HG03135 (cell line): Measurements from ENCODE around the gene GPR89B.
"Not testable (repeated sequence)": the region's sequence is repeated elsewhere in the genome, so short reads cannot be mapped to it uniquely, and the experiment has no call there.

Experiments
- ATAC-seq: cut with Tn5 transposase; IDR thresholded peaks from one replicate; pipeline ENCODE4 v1.9.1; 2021; ENCODE audit warnings: mild to moderate bottlenecking, moderate library complexity; ENCODE audit not compliant: unreplicated experiment

The GPR89B gene

DNA sequence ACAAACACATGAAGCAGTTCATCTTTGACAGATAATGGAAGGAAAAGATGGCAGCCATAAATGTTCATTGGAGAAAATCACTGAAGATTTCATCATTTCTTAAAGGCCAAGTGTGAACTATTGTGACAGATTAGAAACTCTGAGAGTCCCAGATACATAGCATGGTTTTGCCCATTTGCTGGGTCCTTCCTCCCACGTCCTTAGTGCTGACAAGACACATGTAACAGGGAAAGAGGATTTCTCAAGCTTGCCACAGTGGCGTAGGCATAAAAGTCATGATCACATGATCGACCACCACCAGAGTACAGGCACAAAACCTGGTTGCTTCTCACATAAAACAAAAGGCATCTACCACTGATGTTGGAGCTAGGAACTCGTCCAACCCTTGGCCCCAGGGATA lies 98.8 kb downstream of the GPR89B start:
- ATAC-seq: not testable (repeated sequence)

DNA sequence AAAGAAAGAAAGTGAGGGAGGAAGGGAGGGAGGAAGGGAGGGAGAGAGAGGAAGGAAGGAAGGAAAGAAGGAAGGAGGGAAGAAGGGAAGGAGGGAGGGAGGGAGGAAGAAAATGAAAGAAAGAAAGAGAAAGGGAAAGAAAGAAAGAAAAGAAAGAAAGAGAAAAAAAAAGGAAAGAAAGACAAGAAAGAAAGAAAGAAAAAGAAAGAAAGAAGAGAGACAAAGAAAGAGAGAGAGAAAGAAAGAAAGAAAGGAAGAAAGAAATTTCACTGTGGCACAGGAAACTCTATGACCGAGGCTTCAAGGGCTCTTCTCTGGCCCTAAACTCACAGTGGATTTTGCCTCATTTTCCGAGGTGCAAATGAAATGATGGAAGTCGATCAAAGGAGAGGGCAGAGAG lies 104.0 kb downstream of the GPR89B start:
- ATAC-seq: not testable (repeated sequence)

DNA sequence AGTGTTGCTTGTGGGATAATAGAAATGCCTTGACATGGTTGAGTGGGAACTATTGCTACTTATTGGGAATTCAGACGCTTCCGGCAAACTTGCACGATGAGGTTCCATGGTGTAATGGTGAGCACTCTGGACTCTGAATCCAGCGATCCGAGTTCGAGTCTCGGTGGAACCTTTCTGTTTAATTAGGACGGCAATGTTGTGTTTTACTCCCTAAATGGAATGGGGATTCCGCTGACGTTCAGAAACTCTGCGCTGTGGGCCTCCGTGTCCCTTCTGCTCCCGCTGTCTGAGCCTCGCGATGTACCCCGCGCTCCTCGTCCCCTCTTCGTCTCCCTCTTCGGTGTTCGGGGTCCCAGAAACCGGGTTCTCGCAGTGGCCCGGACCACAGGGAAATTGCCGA lies 104.5 kb downstream of the GPR89B start:
- not testable (repeated sequence) for ATAC-seq

DNA sequence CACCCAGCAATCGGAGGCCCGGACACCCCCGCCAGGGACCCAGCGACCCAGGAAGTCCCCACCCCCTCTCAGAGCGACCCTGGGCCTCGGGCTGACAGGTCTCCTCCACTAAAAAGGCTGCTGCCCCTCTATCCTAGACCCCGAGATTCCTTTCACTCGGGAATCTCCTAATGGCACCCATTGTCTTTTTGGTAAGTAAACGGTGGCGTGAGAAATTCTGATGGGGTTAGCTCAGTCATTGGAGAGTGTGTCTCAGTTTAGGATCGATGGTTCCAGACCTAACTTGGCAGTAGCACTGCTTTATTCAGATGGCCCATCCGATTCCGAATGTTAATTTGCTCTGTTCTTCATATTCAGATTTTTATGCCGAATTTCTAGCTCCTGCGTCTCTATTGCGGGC lies 104.9 kb downstream of the GPR89B start:
- ATAC-seq: not testable (repeated sequence)

DNA sequence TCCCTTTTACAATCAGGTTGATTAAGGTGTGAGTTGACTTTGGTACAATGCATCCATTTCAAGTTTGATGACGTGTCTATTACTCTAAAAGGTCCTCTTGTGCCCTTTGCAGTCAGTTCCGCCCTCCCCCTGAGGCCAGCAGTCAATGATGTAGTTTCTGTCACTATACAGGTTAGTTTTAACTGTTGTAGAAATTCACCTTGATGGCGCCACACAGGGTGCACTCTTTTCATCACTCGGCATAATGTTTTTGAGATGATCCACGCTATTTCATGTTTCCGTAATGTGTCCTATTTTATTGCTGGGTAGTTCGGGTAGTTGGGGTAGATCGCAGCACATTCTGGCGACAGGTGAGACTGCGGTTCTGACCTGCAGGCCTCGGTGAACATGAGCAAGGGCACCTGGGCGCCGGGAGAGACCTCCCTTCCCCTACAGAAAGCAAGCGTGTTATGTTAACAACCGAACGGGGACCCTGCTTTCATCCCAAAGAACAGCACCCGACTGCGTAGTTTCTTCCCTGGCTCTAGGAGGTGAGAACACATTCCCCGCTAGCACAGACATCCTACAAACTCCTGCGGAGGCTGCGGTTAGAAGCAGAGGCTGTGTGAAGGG lies 109.7 kb downstream of the GPR89B start:
- ATAC-seq: peak; percentile 11

DNA sequence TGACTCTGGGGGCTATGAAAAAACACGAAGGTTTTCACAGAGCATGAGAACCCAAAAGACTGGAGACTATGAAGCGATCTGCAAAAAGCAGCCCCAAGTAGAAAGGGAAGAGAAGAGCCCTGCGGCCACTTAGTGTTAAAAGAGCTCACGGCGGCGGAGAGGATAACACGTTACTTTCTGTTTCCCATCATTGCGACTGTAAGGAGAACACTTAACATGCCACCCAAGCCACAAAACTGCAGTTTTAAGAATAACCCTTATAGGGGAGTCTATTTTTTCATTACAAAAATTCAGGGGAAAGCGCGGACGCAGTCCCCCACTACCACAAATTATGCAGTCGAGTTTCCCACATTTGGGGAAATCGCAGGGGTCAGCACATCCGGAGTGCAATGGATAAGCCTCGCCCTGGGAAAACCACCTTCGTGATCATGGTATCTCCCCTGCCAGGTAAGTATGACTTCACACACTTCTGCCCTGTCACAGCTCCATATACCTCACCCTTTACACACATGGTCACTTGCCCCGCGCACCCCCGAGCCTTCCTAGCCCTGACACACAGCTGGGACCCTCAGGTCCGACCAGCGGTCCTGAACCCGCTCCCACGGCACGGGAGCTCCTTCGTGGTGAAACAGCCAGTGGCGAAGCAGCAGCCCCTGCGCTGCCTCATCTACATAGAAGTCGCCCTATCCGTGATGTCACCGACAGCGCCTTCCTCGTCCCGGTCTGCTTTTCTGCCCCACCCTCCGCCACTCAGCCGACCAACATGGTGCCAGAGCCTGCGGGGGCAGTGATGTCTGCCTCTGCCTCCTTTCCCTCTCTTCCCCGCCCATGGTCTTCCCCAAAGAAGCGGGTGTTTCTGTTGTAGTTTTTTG lies 110.5 kb downstream of the GPR89B start:
- ATAC-seq: peak; percentile 86
